GM13976 (cell line): ENCODE measurements around the gene ZNF503.

Experiments
- DNase-seq: peaks from one replicate; pipeline ENCODE4 v3.0.0; 2012; ENCODE audit warnings: low spot score
- in situ Hi-C: fragments of 300-500 bp; cut with MboI; formaldehyde crosslinking; loops from one replicate; pipeline ENCODE4 v1.12.0; 2022; ENCODE audit warnings: low sequenced_read_pairs, mixed read lengths, inconsistent platforms; ENCODE audit not compliant: unreplicated experiment
- TF ChIP-seq, protein P1 (sequence below): IDR thresholded peaks from 2 replicates; pipeline ENCODE4 v1.5.1; 2012; ENCODE audit warnings: borderline replicate concordance, mild to moderate bottlenecking; ENCODE audit not compliant: insufficient read depth; ENCODE audit errors: extremely low read depth, missing control alignments, control extremely low read depth

The ZNF503 gene

DNA sequence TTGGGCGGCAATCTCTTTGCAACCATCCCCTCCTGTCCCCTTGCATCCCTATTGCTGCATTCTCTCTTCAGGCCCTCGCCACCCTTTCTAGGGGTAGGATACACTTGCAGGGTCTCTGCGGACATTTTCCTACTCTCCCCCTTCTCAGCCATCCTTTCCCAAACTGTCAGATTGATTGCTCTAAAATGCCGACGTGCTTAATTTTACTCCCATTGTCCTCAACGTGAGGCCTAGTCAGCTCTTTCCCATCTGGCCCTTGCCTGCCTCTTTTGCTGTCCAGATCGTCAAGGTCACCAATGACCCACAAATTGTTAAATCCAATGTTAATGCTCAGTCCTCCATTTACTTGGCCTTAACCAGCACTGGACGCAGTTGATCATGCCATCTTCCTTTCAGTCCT, 17.1 kb upstream of the ZNF503 start:
- TF ChIP-seq, protein P1, sequence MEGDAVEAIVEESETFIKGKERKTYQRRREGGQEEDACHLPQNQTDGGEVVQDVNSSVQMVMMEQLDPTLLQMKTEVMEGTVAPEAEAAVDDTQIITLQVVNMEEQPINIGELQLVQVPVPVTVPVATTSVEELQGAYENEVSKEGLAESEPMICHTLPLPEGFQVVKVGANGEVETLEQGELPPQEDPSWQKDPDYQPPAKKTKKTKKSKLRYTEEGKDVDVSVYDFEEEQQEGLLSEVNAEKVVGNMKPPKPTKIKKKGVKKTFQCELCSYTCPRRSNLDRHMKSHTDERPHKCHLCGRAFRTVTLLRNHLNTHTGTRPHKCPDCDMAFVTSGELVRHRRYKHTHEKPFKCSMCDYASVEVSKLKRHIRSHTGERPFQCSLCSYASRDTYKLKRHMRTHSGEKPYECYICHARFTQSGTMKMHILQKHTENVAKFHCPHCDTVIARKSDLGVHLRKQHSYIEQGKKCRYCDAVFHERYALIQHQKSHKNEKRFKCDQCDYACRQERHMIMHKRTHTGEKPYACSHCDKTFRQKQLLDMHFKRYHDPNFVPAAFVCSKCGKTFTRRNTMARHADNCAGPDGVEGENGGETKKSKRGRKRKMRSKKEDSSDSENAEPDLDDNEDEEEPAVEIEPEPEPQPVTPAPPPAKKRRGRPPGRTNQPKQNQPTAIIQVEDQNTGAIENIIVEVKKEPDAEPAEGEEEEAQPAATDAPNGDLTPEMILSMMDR, result no peak
- in situ Hi-C loops, result no loop called here
- DNase-seq, result no peak

DNA sequence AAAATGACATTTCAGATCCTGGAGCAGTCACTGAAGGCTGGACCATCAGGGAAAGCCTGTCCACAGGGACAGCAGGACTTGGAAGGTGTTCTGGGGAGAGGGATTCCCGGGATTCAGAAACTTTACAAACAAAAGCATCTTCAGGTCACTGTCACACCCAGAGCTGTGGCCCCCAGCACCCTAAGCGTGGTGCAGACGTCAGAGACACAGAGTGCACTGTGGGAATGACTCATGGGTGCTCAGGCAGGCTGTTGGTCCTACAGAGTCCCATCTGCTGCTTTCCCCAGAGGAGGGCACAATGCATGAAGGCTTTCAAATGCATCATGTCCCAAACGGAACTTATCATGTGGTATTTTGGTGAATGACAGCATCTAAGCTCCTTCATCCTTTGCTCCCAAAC, 16.7 kb upstream of the ZNF503 start:
- in situ Hi-C loops, result no loop called here
- TF ChIP-seq, protein P1, result no peak
- no peak for DNase-seq

DNA sequence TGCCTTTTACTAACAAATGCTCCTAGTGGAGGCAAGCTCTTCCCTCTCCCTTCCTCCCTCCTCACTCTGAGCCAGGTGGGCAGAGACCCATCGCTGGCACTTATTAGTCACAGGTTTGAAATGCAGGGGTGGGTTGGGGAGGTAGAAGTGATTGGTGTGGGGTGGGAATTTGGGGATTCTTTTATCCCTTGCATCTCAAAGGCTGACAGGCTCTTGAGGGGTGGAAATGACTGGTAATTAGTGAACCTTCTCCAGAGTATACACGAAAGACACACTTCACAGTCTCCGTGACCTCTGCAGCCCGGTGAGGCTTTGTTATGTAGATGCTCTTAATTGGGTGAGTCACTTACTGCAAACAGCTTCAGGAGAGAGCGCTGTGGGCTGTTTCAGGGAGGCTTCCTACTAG, 16.0 kb upstream of the ZNF503 start:
- no peak for DNase-seq
- in situ Hi-C loops, result no loop called here
- TF ChIP-seq, protein P1, result no peak

DNA sequence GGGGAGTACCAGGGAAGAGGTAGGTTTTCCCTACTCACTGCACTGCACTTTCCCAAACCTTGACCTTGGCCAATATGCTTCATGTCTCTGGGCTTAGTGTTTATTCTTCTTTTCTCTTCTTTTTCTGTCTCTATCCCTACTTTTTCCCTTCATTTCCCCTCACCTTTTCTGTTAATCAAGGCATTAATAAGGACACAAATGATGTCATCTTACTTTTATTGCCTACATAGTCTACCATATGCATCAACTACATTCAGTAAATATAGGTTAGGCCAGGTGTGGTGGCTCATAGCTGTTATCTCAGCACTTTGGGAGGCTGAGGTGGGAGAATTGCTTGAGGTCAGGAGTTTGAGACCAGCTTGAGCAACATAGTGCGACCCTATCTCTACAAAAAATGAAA, 13.0 kb upstream of the ZNF503 start:
- in situ Hi-C loops, result no loop called here
- no peak for DNase-seq
- TF ChIP-seq, protein P1, result no peak

DNA sequence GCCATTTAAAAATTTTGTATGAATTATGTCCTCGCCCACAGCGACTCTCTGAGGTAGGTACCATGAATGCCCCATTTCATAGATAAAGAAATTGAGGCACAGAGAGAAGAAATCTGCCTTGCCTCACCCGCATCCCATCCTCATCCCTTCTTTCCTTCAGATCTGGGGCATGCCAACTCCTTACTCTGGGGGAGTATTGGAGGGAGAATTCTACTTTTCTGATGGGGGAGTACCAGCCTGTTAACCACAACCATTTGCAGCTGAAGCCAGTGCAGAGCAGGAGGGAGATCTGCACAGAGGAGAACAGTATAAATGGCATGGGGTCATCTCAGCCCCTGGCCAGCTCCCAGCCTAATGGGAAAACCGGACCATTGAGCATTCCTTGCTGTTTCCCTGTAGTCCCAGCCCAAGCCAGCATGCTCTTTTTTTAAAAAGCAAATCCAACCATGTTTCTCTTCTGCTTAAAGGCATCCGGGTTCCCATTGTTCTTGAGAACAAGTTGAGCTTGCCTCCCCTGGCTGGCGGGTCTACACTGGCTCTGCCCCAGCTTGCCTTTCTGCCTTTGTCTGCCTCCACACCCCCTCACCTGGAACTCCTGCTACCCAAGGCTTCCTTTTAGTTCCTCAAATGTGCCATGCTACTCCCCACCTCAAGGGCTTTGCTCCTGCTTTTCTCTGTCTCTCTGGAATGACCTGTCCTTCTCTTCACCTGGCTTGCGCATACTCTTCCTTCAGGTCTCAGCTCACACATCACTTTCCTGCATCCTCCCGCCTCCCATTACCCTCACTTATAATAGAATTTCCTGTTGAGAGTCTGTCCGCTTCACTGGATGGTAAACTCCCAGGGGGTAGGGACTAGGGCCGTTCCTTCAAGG, 8.8 kb upstream of the ZNF503 start:
- in situ Hi-C loops, result no loop called here
- no peak for DNase-seq
- TF ChIP-seq, protein P1, result no peak

DNA sequence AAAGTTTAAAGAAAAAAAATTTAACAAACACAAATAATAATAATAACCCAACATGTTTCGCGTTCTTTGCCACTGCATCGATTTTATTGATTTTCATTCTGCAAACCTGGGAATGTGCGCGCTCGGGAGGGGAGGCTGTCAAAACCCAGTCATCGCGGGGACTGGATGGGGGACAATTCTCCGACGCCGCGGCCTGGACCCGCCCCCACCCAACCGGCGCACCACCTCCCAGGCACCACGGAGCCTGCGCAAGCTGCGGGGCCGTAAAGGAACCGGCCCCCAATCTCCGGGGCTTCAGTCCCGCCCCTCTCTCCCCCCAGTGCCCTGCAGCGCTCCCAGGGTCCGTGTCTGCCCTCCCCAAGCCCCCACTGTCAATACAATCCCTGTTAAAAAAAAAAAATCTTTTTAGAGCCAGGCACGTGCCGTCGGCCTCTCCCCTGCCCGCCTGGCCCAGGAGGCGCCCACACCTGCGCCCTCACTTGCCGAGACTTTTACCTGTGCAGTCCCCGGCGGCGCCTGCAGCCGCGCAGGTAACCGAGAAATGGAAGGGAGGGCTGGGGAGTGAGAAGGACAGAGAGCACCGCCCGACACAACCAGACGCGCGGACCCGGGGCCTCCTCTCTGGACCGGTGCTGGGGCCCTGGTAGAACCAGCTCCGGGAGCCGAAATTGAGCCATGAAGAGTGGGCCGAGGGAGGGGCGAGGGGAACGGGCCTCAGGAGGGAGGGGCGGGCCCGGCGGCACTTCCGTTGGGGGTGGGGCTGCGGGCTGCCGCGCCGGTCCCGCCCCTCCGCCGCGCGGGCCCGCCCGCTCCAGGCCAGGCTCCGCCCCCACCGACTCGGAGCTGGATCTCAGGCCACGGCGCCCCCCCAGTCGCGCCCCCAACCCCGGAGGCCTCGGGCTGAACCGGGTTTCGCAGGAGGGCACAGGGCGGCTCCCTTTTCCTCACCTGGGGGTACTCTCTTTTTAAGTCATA, 7.6 kb upstream of the ZNF503 start:
- TF ChIP-seq, protein P1, result no peak
- DNase-seq, result peak; percentile 64
- in situ Hi-C loops, result no loop called here
